OCI-LY1 (cell line): ENCODE data around the gene SLC9A7.

Experiments used
- EZH2 ChIP-seq: fragments of 200-600 bp; sonication (generic), shearing (Covaris generic); IDR thresholded peaks from 2 replicates; pipeline ENCODE4 v1.8.0; 2017; ENCODE audit warnings: borderline replicate concordance, mixed run types, mild to moderate bottlenecking, antibody characterized with exemption, low read length, moderate library complexity, mixed read lengths
- TF ChIP-seq, protein P1 (sequence below): fragments of 200-600 bp; sonication (generic), shearing (Covaris generic); IDR thresholded peaks from 2 replicates; pipeline ENCODE4 v1.5.1; 2017; ENCODE audit warnings: mild to moderate bottlenecking, antibody characterized with exemption, low read length, moderate library complexity, mixed read lengths

DNA sequence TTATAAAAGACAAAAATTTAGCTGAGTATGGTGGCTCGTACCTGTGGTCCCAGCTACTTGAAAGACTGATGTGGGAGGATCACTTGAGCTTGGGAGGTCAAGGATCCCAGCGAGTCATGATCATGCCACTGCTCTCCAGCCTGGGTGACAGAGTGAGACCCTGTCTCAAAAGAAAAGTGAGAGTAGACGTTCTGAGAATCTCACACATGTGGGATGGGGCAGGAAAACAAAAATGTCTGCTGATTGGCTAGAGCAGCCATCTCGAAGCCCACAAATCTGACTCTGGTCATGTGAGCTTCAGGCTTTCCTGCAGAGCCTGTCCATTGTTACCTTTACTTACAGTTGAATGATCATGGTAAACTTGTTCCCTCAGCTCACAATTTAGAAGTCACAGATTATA is 23.1 kb upstream of the SLC9A7 start:
- TF ChIP-seq, protein P1, sequence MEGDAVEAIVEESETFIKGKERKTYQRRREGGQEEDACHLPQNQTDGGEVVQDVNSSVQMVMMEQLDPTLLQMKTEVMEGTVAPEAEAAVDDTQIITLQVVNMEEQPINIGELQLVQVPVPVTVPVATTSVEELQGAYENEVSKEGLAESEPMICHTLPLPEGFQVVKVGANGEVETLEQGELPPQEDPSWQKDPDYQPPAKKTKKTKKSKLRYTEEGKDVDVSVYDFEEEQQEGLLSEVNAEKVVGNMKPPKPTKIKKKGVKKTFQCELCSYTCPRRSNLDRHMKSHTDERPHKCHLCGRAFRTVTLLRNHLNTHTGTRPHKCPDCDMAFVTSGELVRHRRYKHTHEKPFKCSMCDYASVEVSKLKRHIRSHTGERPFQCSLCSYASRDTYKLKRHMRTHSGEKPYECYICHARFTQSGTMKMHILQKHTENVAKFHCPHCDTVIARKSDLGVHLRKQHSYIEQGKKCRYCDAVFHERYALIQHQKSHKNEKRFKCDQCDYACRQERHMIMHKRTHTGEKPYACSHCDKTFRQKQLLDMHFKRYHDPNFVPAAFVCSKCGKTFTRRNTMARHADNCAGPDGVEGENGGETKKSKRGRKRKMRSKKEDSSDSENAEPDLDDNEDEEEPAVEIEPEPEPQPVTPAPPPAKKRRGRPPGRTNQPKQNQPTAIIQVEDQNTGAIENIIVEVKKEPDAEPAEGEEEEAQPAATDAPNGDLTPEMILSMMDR, result no peak
- no peak for TF ChIP-seq EZH2
